ENCODE data around the gene CFAP68.
"Not testable (repeated sequence)": the region's sequence is repeated elsewhere in the genome, so short reads cannot be mapped to it uniquely, and the experiment has no call there.

The CFAP68 gene

GRCh38 chr11:111918390-111919256 is 39.3 kb downstream of the CFAP68 start, which contains the start of gene C11orf52:
C11orf52 (plus strand) TSS chr11:111918913; CDS start chr11:111918973, 60 bp downstream.
- peak; percentile 98 for DNase-seq

DNA sequence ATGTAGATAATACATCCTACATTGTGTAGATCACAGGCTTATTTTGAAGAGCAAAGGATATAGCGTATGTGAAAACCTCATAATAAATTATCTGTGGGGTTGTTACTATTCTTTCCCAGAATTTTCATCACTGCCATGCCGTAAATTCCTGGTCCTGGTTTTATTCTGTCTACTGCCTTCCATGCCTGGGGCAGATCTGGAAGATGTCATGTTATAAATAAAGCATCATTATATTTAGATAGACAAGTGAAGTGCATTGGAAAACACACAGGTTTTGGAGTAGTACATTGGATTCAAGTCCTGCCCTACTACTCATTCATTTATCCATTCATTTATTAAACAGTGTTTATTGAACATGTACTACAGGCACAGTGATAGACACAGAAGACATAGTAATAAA is 41.6 kb downstream of the CFAP68 start:
- no peak for DNase-seq

DNA sequence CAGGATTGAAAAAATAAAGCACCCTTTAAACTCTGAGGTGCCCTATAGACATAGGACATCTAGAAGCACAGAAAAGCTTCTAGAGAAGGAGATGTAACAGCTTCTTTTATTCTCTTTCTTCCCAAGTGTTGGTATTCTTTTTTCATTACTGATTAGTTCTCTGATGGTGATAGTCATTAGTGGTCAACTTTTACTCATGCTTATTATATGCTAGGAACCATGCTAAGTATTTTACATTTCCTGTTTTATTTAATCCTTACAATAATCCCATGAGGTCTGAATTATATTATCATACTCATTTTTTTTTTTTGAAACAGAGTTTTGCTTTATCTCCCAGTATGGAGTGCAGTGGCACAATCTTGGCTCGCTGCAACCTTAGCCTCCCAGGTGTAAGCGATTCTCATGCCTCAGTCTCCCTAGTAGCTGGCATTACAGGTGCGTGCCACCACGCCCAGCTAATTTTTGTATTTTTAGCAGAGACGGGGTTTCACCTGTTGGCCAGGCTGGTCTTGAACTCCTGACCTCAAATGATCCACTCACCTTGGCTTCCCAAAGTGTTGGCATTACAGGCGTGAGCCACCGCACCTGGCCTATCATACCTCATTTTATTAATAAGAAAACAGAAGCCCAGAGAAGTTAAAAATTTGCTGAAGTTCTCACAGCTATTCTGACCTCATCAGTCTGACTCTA is 42.3 kb downstream of the CFAP68 start:
- DNase-seq = no peak

DNA sequence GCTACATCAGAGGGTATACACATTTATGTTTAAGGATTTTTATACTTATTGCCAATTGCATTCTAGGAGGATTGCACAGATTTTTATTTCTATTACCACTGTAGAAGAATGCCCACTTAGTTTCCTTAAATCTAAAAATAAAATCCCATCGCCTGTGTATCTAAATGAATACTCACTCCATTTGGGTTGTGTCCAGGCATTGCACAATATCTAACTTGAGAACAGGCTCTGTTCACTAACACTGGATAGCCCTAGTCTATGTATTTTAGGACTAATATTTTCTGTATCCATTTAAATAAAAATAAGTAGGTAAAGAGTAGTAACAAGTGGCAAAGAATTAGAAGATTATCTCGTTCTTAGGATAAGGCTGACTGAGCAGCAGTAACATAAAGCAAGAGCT is 43.5 kb downstream of the CFAP68 start:
- peak; percentile 46 for DNase-seq

DNA sequence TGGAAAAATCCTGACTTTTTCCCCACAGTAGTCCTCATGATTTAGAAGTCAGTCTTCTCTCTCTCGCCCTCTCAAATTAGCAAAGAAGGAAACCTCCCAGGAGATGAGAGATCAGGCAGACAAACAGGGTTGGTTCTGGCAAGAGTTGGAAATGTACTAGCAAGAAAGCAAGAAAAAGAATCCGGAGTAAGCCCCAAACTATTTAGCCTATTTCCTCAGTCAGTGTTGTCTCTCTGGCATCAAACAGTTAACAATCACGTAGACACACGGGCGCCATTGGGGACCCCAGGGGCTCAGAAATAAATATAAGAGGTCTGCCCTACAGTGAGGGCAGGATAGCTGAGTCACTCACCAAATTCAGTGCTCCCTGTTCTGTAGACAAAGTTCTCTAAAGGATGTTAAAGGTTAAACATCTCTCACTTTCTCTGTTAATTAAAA is 44.0 kb downstream of the CFAP68 start:
- no peak for DNase-seq

DNA sequence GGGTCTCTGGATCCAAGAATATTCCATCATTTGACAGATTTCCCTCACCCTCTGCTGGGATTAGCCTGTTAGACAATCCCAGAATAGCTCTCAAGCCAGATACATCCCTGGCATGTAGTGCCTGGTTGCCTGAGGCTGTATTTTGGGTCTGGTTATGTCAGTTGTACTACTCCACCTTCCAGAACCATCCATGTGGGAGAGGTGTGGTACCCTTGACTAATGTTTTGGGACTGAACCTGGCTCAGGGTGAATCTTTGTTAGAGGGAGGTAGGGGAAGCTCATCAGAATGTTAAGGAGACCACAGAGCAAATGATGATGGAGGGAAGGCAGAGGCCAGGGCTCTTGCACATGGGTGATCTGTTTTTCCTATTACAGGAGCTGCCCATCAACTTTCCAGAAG is 44.6 kb downstream of the CFAP68 start:
- DNase-seq = no peak

DNA sequence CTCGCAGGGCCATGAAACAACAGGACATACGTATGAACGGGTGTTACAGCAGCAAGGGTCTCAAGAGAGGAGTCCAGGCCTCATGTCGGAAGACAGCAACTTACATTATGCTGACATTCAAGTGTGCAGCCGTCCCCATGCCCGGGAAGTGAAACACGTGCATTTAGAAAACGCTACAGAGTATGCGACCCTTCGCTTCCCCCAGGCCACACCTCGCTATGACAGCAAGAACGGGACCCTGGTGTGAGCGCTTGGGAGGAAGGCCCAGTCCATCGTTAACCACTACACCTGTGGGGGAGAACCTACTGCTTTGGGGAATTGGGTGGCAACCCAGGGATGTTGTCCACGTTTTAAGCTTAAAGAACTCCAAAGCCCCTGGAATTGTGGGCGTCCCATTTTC is 46.6 kb downstream of the CFAP68 start:
- no peak for DNase-seq

GRCh38 chr11:111926505-111927391 is 47.4 kb downstream of the CFAP68 start:
- peak; percentile 97 for DNase-seq

GRCh38 chr11:111930472-111930871 is 51.1 kb downstream of the CFAP68 start:
- no peak for DNase-seq

GRCh38 chr11:111932611-111932950 is 53.2 kb downstream of the CFAP68 start:
- DNase-seq = no peak

GRCh38 chr11:111933176-111933575 is 53.8 kb downstream of the CFAP68 start:
- not testable (repeated sequence) for DNase-seq

GRCh38 chr11:111933872-111934271 is 54.5 kb downstream of the CFAP68 start:
- DNase-seq = no peak

GRCh38 chr11:111934306-111934705 is 55.0 kb downstream of the CFAP68 start:
- no peak for DNase-seq
